Trophoblast cell (in vitro differentiated cells and primary cell): ENCODE measurements around the gene DAP3.
"Not testable (repeated sequence)": the region's sequence is repeated elsewhere in the genome, so short reads cannot be mapped to it uniquely, and the experiment has no call there.

Source experiments
- DNase-seq, 2 donors: peaks; one replicate each; pipeline ENCODE4 v3.0.0-alpha.2; 2016
- H2AFZ ChIP-seq: 2 replicates; pipeline ENCODE4 v1.6.1; 2013; ENCODE audit warnings: low read length, moderate library complexity, mild to moderate bottlenecking; ENCODE audit not compliant: insufficient read depth, poor library complexity
- H2AK5ac ChIP-seq: 2 replicates; pipeline ENCODE4 v1.6.1; 2013; ENCODE audit warnings: mild to moderate bottlenecking, low read length
- H2BK120ac ChIP-seq: 2 replicates; pipeline ENCODE4 v1.6.1; 2013; ENCODE audit warnings: low read length, mild to moderate bottlenecking, moderate library complexity; ENCODE audit not compliant: insufficient read depth, poor library complexity
- H2BK12ac ChIP-seq: 2 replicates; pipeline ENCODE4 v1.6.1; 2013; ENCODE audit warnings: mild to moderate bottlenecking, low read length, moderate library complexity
- H2BK5ac ChIP-seq: 2 replicates; pipeline ENCODE4 v1.6.1; 2013; ENCODE audit warnings: low read length, low read depth, moderate library complexity, mild to moderate bottlenecking; ENCODE audit not compliant: poor library complexity
- H3K14ac ChIP-seq: 2 replicates; pipeline ENCODE4 v1.6.1; 2013; ENCODE audit warnings: mild to moderate bottlenecking, low read length
- H3K18ac ChIP-seq: 2 replicates; pipeline ENCODE4 v1.6.1; 2013; ENCODE audit warnings: mild to moderate bottlenecking, low read length
- H3K23ac ChIP-seq: 2 replicates; pipeline ENCODE4 v1.6.1; 2013; ENCODE audit warnings: low read length
- H3K27ac ChIP-seq: 2 replicates; pipeline ENCODE4 v1.5.1; 2013; ENCODE audit warnings: low read depth, mild to moderate bottlenecking, inconsistent platforms, low read length, moderate library complexity
- H3K27me3 ChIP-seq: 2 replicates; pipeline ENCODE4 v1.6.1; 2013; ENCODE audit warnings: inconsistent platforms, mild to moderate bottlenecking, low read length, moderate library complexity; ENCODE audit not compliant: insufficient read depth
- H3K36me3 ChIP-seq, 2 experiments: 1 replicate in 1 of 2; 2 replicates in 1 of 2; pipeline ENCODE4 v1.6.1; 2013; ENCODE audit warnings: low read length in 2 of 2, mild to moderate bottlenecking in 2 of 2, moderate library complexity in 1 of 2; ENCODE audit not compliant: insufficient read depth in 2 of 2, control insufficient read depth in 1 of 2
- H3K4ac ChIP-seq: 2 replicates; pipeline ENCODE4 v1.6.1; 2013; ENCODE audit warnings: low read depth, mild to moderate bottlenecking, low read length, moderate library complexity
- H3K4me1 ChIP-seq, 2 experiments: 1 replicate in 1 of 2; 2 replicates in 1 of 2; pipeline ENCODE4 v1.6.1; 2013; ENCODE audit warnings: low read length in 2 of 2, mild to moderate bottlenecking in 2 of 2, moderate library complexity in 1 of 2; ENCODE audit not compliant: insufficient read depth in 2 of 2, control insufficient read depth in 1 of 2
- H3K4me2 ChIP-seq: 2 replicates; pipeline ENCODE4 v1.6.1; 2013; ENCODE audit warnings: inconsistent platforms, mild to moderate bottlenecking, low read length, moderate library complexity
- H3K4me3 ChIP-seq: 2 replicates; pipeline ENCODE4 v1.5.1; 2013; ENCODE audit warnings: mild to moderate bottlenecking, low read depth, low read length, inconsistent platforms
- H3K79me1 ChIP-seq: one replicate; pipeline ENCODE4 v1.6.1; 2013; ENCODE audit warnings: low read length
- H3K79me2 ChIP-seq: 2 replicates; pipeline ENCODE4 v1.6.1; 2013; ENCODE audit warnings: low read length, mild to moderate bottlenecking; ENCODE audit not compliant: control insufficient read depth, insufficient read depth, poor library complexity
- H3K9ac ChIP-seq: 2 replicates; pipeline ENCODE4 v1.6.1; 2013; ENCODE audit warnings: mild to moderate bottlenecking, low read length
- H3K9me3 ChIP-seq: 2 replicates; pipeline ENCODE4 v1.6.1; 2013; ENCODE audit warnings: low read depth, mild to moderate bottlenecking, control low read depth, inconsistent platforms, low read length; ENCODE audit not compliant: insufficient read depth
- H4K12ac ChIP-seq: 2 replicates; pipeline ENCODE4 v1.6.1; 2013; ENCODE audit warnings: low read depth, mild to moderate bottlenecking, low read length, moderate library complexity
- H4K8ac ChIP-seq: 2 replicates; pipeline ENCODE4 v1.6.1; 2013; ENCODE audit warnings: low read depth, mild to moderate bottlenecking, low read length, moderate library complexity
- H4K91ac ChIP-seq: one replicate; pipeline ENCODE4 v1.6.1; 2013; ENCODE audit warnings: low read depth, mild to moderate bottlenecking, low read length, moderate library complexity
- WGBS: extraction: QIAGEN DNeasy Blood & Tissue Kit; methylation state at CpG from one replicate; pipeline ENCODE4 v1.1.7; 2013; ENCODE audit warnings: missing lambda C conversion rate; ENCODE audit not compliant: insufficient read length, insufficient coverage; ENCODE audit errors: extremely low coverage; 5-methylcytosine and 5-hydroxymethylcytosine counted together

DAP3 gene

DNA sequence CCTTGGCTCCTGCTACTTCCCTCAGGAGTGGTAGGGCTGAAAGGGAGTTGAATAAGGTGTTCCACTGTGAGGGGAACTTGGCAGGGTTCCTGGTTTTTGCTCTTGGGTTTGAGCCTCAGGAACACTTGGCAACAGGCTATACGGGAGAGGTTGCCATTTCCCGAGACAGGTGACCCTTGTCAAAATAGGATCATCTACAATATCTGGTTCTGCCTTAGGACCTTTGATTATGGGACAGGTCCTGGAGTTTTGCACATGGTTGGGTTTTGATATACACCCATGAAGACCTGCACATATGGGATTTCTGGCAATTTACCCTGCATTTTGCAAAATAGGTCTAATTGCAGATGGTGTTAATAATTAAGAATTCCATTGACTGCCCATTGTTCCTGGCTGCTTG is 31.4 kb upstream of the DAP3 start:
- H3K14ac ChIP-seq = no peak overlapping the region
- no peak overlapping the region for H4K8ac ChIP-seq
- H2AFZ ChIP-seq = no peak overlapping the region
- peaks cover 19 to 34% of the 10 kb centered on the region in 2 experiments for H3K36me3 ChIP-seq
- H3K18ac ChIP-seq = no peak overlapping the region
- H3K79me1 ChIP-seq = no peaks in the 10 kb centered on the region
- no peak overlapping the region for H3K23ac ChIP-seq
- no CpG with 5 or more reads among the region's 2 CpGs for WGBS
- H2BK12ac ChIP-seq = no peak overlapping the region
- no peak overlapping the region for H3K27ac ChIP-seq
- no peak overlapping the region for H2AK5ac ChIP-seq
- H4K91ac ChIP-seq = no peak overlapping the region
- no peak overlapping the region for H3K9ac ChIP-seq
- DNase-seq = no peak
- no peak overlapping the region for H3K4me3 ChIP-seq
- no peaks in the 10 kb centered on the region for H3K9me3 ChIP-seq
- H4K12ac ChIP-seq = no peak overlapping the region
- H2BK120ac ChIP-seq = no peak overlapping the region
- no peaks in the 10 kb centered on the region for H3K27me3 ChIP-seq
- no peaks in the 10 kb centered on the region for H3K79me2 ChIP-seq
- H3K4ac ChIP-seq = no peak overlapping the region
- no peak overlapping the region for H2BK5ac ChIP-seq
- H3K4me1 ChIP-seq = no peaks in the 10 kb centered on the region
- no peak overlapping the region for H3K4me2 ChIP-seq

DNA sequence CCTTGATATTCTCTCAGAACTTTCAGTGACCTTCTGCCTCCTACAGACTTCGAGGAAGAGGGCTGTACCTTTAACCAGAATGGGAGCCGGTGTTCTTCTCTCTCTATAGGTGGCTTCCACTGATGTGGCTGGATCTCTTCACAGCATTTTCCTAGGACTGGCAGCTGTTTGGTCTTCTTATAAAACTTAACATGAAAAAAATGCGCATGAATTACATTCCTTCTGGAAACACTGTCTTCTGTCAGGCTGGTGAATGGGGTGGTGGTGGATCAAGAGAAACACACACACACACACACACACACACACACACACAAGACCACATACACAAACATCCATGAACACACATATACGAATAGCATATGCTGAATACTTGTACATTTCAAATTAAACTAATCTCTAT is 27.7 kb upstream of the DAP3 start:
- not testable (repeated sequence) for H4K8ac ChIP-seq, H3K14ac ChIP-seq, H2AK5ac ChIP-seq, H3K4me3 ChIP-seq, H3K9ac ChIP-seq, H2BK12ac ChIP-seq, H3K79me1 ChIP-seq, H3K4me1 ChIP-seq, H2BK5ac ChIP-seq, H4K12ac ChIP-seq, H3K27me3 ChIP-seq, H3K23ac ChIP-seq, H3K27ac ChIP-seq, H3K4me2 ChIP-seq, H3K9me3 ChIP-seq, H3K79me2 ChIP-seq, DNase-seq, H3K18ac ChIP-seq, H2BK120ac ChIP-seq, H4K91ac ChIP-seq, H2AFZ ChIP-seq, H3K4ac ChIP-seq
- peaks cover 46 to 59% of the 10 kb centered on the region in 2 experiments for H3K36me3 ChIP-seq
- WGBS = no CpG with 5 or more reads among the region's 4 CpGs

DNA sequence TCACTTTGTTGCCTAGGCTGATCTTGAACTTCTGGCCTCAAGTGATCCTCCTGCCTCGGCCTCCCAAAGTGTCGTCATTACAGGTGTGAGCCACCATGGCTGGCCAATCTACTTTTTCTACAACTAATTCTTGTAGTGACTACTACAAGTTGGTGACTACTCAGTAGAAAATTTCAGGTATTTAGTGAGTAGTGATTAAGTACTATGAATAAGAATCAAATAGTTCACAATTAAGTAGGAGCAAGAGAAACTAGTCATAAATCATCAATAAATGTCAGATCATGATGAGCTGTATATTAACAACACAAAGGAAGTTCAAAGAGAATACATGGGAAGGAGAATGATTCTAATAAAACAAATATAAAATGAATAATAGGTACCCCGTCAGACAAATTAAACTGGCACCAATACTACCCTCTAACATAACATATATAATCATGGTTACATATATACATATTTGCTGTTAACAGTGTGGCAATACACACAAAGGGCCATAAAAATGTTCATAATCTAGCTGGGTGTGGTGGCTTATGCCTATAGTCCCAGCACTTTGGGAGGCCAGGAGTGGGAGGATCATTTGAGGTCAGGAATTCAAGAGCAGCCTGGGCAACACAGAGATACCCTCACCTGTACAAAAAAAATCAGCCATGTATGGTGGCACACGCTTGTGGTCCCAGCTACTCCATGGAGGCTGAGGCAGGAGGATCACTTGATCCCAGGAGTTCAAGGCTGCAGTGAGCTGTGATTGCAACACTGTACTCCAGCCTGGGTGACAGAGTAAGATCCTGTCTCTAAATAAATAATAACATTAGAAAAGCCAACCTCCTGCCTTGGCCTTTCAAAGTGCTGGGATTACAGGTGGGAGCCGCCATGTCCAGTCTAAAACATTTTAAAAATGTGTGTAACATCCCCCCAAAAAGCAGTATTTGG is 19.4 kb upstream of the DAP3 start:
- Histone ChIP-seq H2BK120ac (no peak overlapping the region), H3K27me3 (no peaks in the 10 kb centered on the region), H2AK5ac (no peak overlapping the region), H3K4ac (no peak overlapping the region), H3K4me2 (no peak overlapping the region), H3K4me3 (no peak overlapping the region), H3K9ac (no peak overlapping the region), H3K79me1 (no peaks in the 10 kb centered on the region), H2AFZ (no peak overlapping the region), H3K9me3 (no peaks in the 10 kb centered on the region), H2BK12ac (no peak overlapping the region), H4K8ac (no peak overlapping the region), H3K79me2 (no peaks in the 10 kb centered on the region), H2BK5ac (no peak overlapping the region), H3K27ac (no peak overlapping the region), H3K36me3 (peaks cover 46 to 55% of the 10 kb centered on the region in 2 experiments), H4K12ac (no peak overlapping the region), H3K23ac (no peak overlapping the region), H4K91ac (no peak overlapping the region), H3K18ac (no peak overlapping the region), H3K4me1 (no peaks in the 10 kb centered on the region), H3K14ac (no peak overlapping the region)
- DNase-seq = peak; percentile 34 to 61
- WGBS = no CpG with 5 or more reads among the region's 5 CpGs

DNA sequence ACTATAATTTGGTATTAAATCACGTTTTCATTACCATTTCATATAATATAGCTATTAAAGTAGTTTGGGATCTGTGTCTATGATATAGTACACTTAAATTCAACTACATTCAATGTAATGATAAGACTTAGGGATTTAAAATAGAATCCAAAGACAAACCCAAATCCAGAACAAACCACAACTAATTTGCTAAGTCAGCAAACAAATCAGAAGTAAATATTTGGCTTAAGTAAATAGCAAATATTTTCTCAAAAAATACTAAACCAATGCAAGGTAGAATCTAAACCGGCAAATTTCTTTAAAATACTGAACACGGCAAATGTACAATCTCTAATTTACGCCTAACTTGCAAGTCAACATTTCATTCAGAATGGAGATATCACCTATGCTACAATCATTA is 17.1 kb upstream of the DAP3 start:
- Histone ChIP-seq H3K4me2 (no peak overlapping the region), H2AFZ (no peak overlapping the region), H2BK120ac (no peak overlapping the region), H4K91ac (no peak overlapping the region), H3K9me3 (no peaks in the 10 kb centered on the region), H4K8ac (no peak overlapping the region), H3K79me2 (no peaks in the 10 kb centered on the region), H3K27ac (no peak overlapping the region), H3K4me1 (no peaks in the 10 kb centered on the region), H3K23ac (no peak overlapping the region), H3K18ac (no peak overlapping the region), H3K9ac (no peak overlapping the region), H3K4ac (no peak overlapping the region), H2AK5ac (no peak overlapping the region), H3K79me1 (no peaks in the 10 kb centered on the region), H3K4me3 (no peak overlapping the region), H3K14ac (no peak overlapping the region), H3K27me3 (no peaks in the 10 kb centered on the region), H4K12ac (no peak overlapping the region), H3K36me3 (peaks cover 44 to 56% of the 10 kb centered on the region in 2 experiments), H2BK5ac (no peak overlapping the region), H2BK12ac (no peak overlapping the region)
- DNase-seq = no peak
- no CpG with 5 or more reads among the region's 4 CpGs for WGBS
